UCSD-AML1 (cell line): ENCODE data around the gene ZNF804A.

Experiments
- DNase-seq: peaks from one replicate; lab custom pipeline; 2025; ENCODE audit not compliant: unreplicated experiment; lab: John Stamatoyannopoulos, UW

ZNF804A gene

GRCh38 chr2:184598316-184599053, at the start of gene ZNF804A:
Gene ZNF804A, plus strand, starts transcription at chr2:184598529. Its CDS starts 431 bp downstream, at chr2:184598960.
- DNase-seq = peak; percentile 47

- no peak for DNase-seq
Measured at GRCh38 chr2:184549153-184549552, 49.2 kb upstream of the ZNF804A start.

GRCh38 chr2:184551626-184552025, 46.7 kb upstream of the ZNF804A start:
- DNase-seq = no peak

DNA sequence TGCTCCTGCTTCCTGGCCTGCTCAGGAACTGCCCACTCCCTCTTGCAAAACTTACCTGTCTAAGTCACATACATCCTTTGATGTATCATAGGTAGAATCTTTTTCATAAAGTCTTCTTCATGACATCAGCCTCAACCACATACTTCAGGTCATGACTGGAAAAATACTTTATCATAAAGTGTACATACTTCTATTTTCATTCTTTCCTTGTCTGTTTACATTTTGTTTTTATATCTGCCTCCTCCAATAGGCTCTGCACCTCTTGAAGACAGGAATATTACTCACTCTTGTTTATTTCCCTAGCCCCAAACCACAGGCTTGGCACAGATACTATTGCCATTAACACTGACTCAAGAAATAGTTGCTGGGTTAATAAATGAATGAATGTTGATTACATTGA, 43.6 kb upstream of the ZNF804A start:
- no peak for DNase-seq

DNA sequence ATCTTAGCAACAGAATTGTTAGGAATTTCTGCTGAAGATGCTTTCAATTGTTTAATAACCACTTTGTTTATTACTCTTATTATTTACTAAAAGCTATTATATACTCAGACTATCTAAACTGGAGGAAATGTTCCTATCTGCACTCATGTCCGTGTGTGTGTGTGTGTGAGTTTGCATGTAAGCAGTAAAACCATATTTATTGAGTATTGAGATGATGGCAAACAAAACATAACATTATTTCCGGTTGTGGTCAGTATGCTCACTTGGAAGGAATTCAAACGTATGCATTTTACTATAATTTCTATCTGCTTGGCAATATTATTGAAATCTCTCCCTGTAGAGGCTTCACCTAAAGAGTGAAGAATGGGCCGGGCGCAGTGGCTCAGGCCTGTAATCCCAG, 43.0 kb upstream of the ZNF804A start:
- no peak for DNase-seq

GRCh38 chr2:184556639-184557038, 41.7 kb upstream of the ZNF804A start:
- no peak for DNase-seq

GRCh38 chr2:184558713-184559464, 39.4 kb upstream of the ZNF804A start:
- DNase-seq = no peak

GRCh38 chr2:184560603-184561002, 37.7 kb upstream of the ZNF804A start:
- DNase-seq = no peak

DNA sequence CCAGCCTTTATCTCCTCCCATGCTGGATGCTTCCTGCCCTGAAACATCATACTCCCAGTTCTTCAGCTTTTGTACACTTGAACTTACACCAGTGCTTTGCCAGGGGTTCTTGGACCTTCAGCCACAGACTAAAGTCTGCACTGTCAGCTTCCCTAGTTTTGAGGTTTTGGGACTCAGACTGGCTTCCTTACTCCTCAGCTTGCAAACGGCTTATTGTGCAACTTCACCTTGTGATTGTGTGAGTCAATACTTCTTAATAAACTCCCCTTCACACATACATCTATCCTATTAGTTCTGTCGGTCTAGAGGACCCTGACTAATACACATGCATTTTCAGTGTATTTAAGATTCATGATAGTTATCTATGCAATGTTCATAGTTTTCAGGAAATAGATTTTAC, 35.8 kb upstream of the ZNF804A start:
- DNase-seq = peak; percentile 3

- no peak for DNase-seq
Measured at GRCh38 chr2:184564092-184564491, 34.2 kb upstream of the ZNF804A start.

GRCh38 chr2:184566716-184567115, 31.6 kb upstream of the ZNF804A start:
- no peak for DNase-seq

DNA sequence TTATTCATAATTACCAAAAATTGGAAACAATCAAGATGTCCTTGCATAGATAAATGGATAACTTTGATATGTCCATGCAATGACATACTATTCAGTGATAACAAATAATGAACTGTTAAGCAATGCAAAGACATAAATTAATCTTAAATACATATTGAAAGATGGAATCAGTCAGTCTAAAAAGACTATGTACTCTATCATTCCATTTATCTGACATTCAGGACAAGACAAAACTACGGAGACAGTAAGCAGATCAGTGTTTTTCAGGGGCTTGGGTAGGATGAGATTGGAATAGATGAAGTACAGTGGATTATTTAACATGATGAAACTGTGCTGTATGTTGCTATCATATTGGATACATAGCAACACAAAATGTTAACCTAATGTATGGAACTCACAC, 21.3 kb upstream of the ZNF804A start:
- no peak for DNase-seq

GRCh38 chr2:184577743-184578142, 20.6 kb upstream of the ZNF804A start:
- DNase-seq = no peak

DNA sequence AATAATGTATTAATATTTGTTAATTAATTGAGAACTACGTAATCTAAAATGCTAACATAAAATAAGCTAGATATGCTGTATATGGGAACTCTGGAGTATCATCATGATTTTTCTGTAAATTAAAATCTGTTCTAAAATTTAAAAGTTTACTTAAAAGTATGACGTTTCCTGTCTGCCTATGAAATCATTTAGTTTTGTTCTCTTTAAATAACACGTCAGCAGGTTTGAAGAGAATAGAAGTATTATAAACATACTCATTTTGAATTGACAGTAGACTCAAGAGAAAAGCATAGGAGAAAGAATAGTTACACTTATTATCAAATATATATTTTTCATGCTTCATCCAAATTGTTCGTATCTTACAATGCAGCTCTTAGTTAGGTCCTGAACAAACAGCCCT, 19.1 kb upstream of the ZNF804A start:
- DNase-seq = no peak

GRCh38 chr2:184581391-184581790, 16.9 kb upstream of the ZNF804A start:
- DNase-seq = no peak

GRCh38 chr2:184589261-184589660, 9.1 kb upstream of the ZNF804A start:
- DNase-seq = no peak

- no peak for DNase-seq
Measured at GRCh38 chr2:184596819-184597411, 1.4 kb upstream of the ZNF804A start.

GRCh38 chr2:184597571-184597991, 748 bp upstream of the ZNF804A start:
- DNase-seq = peak; percentile 39

GRCh38 chr2:184598002-184598315, 370 bp upstream of the ZNF804A start:
- no peak for DNase-seq

GRCh38 chr2:184599054-184599871, 934 bp downstream of the ZNF804A start:
- peak; percentile 19 for DNase-seq

DNA sequence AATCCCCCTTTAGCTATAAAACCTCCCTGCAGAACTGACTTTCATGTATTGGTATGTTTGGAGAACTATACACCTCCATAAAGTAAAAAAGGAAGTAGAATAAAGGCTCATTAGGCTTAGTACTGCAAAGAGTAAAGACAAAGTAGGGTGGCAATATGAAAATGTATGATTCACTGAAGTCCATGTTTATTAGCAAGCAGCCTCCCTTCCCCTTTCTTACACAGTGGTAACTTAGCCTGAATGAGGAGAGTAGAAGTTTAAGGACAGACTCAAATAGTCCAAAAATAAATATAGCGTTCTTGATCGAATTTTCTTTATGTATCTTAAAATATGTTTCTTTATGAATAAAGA, 1.5 kb downstream of the ZNF804A start:
- DNase-seq = no peak
